Karpas-422 (cell line): ENCODE measurements around the gene ZNF496. TPM values are rescaled to one million over a fixed set of nuclear protein-coding genes. Genes with fewer than 3 reads are reported as not detected.
"Not testable (repeated sequence)": the region's sequence is repeated elsewhere in the genome, so short reads cannot be mapped to it uniquely, and the experiment has no call there.

ENCODE experiments used
- DNase-seq: peaks from one replicate; pipeline ENCODE4 v3.0.0-alpha.2; 2015
- H2AFZ ChIP-seq: fragments of 200-600 bp; sonication (generic); 2 replicates; pipeline ENCODE4 v1.6.1; 2014; ENCODE audit warnings: antibody characterized with exemption, low read length, mixed read lengths
- H3K27ac ChIP-seq: fragments of 200-600 bp; sonication (generic); 2 replicates; pipeline ENCODE4 v1.5.1; 2014; ENCODE audit warnings: mild to moderate bottlenecking, low read length, moderate library complexity
- H3K27me3 ChIP-seq: fragments of 200-600 bp; sonication (generic); 2 replicates; pipeline ENCODE4 v1.6.1; 2014; ENCODE audit warnings: low read length, mixed read lengths
- H3K36me3 ChIP-seq: fragments of 200-600 bp; sonication (generic); 2 replicates; pipeline ENCODE4 v1.6.1; 2014; ENCODE audit warnings: low read length, mixed read lengths; ENCODE audit not compliant: insufficient read depth
- H3K4me1 ChIP-seq: fragments of 200-600 bp; sonication (generic); 2 replicates; pipeline ENCODE4 v1.6.1; 2014; ENCODE audit warnings: mild to moderate bottlenecking, low read length, mixed read lengths
- H3K4me2 ChIP-seq: fragments of 200-600 bp; sonication (generic); 2 replicates; pipeline ENCODE4 v1.6.1; 2014; ENCODE audit warnings: low read length, low read depth, mild to moderate bottlenecking; ENCODE audit not compliant: poor library complexity, severe bottlenecking
- H3K4me3 ChIP-seq: fragments of 200-600 bp; sonication (generic); 2 replicates; pipeline ENCODE4 v1.5.1; 2014; ENCODE audit warnings: mild to moderate bottlenecking, antibody characterized with exemption, low read length, mixed read lengths
- H3K79me2 ChIP-seq: fragments of 200-600 bp; sonication (generic); 2 replicates; pipeline ENCODE4 v1.6.1; 2014; ENCODE audit warnings: mild to moderate bottlenecking, low read length, mixed read lengths
- H3K9ac ChIP-seq: fragments of 200-600 bp; sonication (generic); 2 replicates; pipeline ENCODE4 v1.6.0; 2014; ENCODE audit warnings: low read length
- H3K9me2 ChIP-seq: fragments of 200-600 bp; sonication (generic), shearing (Covaris generic); replicated peaks from 2 replicates; pipeline ENCODE4 v1.6.0; 2014; ENCODE audit warnings: mild to moderate bottlenecking, low read length, moderate library complexity; ENCODE audit not compliant: insufficient read depth
- H3K9me3 ChIP-seq: fragments of 300-700, 200-600 bp; sonication (generic); 2 replicates; pipeline ENCODE4 v1.6.1; 2014; ENCODE audit warnings: low read length, mixed read lengths
- H4K20me1 ChIP-seq: fragments of 200-600 bp; sonication (generic); 2 replicates; pipeline ENCODE4 v1.6.1; 2014; ENCODE audit warnings: mild to moderate bottlenecking, antibody characterized with exemption, low read length, low read depth; ENCODE audit not compliant: insufficient read depth
- small RNA-seq: library from RNA; depleted of rRNA; stranded (forward); fragments of <200 nt; gene quantifications from one replicate; pipeline ENCODE3, GENCODE V24; 2014
- total RNA-seq: library from RNA; depleted of rRNA; stranded (reverse); fragments of >200 nt; shearing (Covaris generic); gene quantifications from 2 replicates; pipeline ENCODE4 v1.2.3, GENCODE V29; 2014; ENCODE audit warnings: low replicate concordance; rRNA removed

The ZNF496 gene
- total RNA-seq, 1 experiment from 2014 or later: 28.6 TPM

DNA sequence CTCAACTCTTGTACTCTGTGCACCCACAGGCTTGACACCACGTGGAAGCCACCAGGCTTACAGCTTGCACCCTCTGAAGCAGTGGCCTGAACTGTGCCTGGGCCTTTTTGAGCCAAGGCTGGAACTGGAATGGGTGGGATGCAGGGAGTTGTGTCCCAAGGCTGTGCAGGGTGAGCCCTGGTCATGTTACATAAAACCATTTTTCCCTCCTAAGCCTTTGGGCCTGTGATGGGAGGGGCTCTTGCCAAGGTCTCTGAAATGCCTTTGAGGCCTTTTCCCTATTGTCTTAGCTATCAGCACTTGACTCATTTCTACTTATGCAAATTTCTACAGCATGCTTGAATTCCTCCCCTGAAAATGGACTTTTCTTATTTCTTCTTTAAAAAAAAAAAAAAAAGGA, 61.7 kb downstream of the ZNF496 start:
- no peaks in the 10 kb centered on the region for H3K4me1 ChIP-seq
- no peaks in the 10 kb centered on the region for H4K20me1 ChIP-seq
- H3K9me2 ChIP-seq: no peaks in the 10 kb centered on the region
- H3K79me2 ChIP-seq: no peaks in the 10 kb centered on the region
- H3K27ac ChIP-seq: no peak overlapping the region
- H3K27me3 ChIP-seq: no peaks in the 10 kb centered on the region
- H3K36me3 ChIP-seq: no peaks in the 10 kb centered on the region
- H3K4me3 ChIP-seq: no peak overlapping the region
- no peak overlapping the region for H3K4me2 ChIP-seq
- H2AFZ ChIP-seq: no peak overlapping the region
- H3K9ac ChIP-seq: no peak overlapping the region
- H3K9me3 ChIP-seq: no peaks in the 10 kb centered on the region
- DNase-seq: no peak

DNA sequence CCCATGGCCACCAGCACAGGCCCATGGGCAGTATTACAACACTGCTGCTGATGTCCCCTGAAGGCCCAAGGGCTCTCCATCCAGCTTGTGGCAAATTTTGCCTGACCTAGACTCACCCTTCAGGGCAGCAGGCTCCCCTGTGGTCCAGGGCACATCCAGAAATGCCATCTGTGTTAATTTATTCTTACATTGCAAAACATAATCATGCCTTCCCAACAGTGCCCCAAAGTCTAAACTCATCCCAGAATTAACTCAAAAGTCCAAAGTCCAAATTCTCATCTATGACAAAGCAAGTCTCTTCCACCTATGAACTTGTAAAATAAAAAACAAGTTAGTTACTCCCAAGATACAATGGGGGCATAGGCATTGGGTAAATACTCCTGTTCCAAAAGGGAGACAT, 62.5 kb downstream of the ZNF496 start:
- no peak for DNase-seq
- Histone ChIP-seq H3K9me3 (no peaks in the 10 kb centered on the region), H3K4me3 (no peak overlapping the region), H3K9me2 (no peaks in the 10 kb centered on the region), H3K27ac (no peak overlapping the region), H2AFZ (no peak overlapping the region), H3K9ac (no peak overlapping the region), H3K4me1 (no peaks in the 10 kb centered on the region), H3K36me3 (no peaks in the 10 kb centered on the region), H3K4me2 (no peak overlapping the region), H3K27me3 (no peaks in the 10 kb centered on the region), H4K20me1 (no peaks in the 10 kb centered on the region), H3K79me2 (no peaks in the 10 kb centered on the region)

DNA sequence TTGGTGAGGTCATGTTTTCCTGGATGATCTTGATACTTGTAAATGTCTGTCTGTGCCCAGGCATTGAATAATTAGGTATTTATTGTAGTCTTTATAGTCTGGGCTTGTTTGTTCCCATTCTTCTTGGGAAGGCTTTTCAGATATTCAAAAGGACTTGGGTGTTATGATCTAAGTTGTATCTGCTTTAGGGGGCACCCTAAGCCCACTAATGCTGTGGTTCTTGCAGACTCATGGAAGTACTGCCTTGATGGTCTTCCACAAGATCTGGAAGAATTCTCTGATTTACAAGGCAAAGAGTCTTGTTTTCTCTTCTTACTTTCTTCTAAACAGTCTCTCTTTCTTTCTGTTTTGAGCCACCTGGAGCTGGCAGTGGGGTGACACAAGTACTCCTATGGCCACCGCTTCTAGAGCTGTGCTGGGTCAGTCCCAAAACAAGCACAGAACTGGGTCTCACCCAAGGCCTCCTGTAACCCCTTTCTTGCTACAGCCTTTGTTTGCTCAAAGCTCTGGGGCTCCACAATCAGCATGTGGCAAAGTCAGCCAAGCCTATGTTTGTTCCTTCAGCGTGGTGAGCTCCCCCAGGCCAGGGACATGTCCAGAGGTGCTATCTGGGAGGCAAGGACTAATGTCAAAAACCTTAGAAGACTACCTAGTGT, 63.1 kb downstream of the ZNF496 start:
- H4K20me1 ChIP-seq: no peaks in the 10 kb centered on the region
- H3K27ac ChIP-seq: no peak overlapping the region
- H3K4me1 ChIP-seq: no peaks in the 10 kb centered on the region
- DNase-seq: no peak
- H3K27me3 ChIP-seq: no peaks in the 10 kb centered on the region
- H3K79me2 ChIP-seq: no peaks in the 10 kb centered on the region
- no peaks in the 10 kb centered on the region for H3K36me3 ChIP-seq
- no peak overlapping the region for H3K9ac ChIP-seq
- H2AFZ ChIP-seq: no peak overlapping the region
- no peaks in the 10 kb centered on the region for H3K9me3 ChIP-seq
- H3K9me2 ChIP-seq: no peaks in the 10 kb centered on the region
- H3K4me2 ChIP-seq: no peak overlapping the region
- H3K4me3 ChIP-seq: no peak overlapping the region

- H3K79me2 ChIP-seq: no peaks in the 10 kb centered on the region
- H2AFZ ChIP-seq: no peak overlapping the region
- no peak overlapping the region for H3K27ac ChIP-seq
- H3K9me2 ChIP-seq: no peaks in the 10 kb centered on the region
- DNase-seq: no peak
- no peak overlapping the region for H3K4me3 ChIP-seq
- no peak overlapping the region for H3K4me2 ChIP-seq
- H3K4me1 ChIP-seq: no peaks in the 10 kb centered on the region
- H3K9ac ChIP-seq: no peak overlapping the region
- no peaks in the 10 kb centered on the region for H3K9me3 ChIP-seq
- no peaks in the 10 kb centered on the region for H3K36me3 ChIP-seq
- no peaks in the 10 kb centered on the region for H4K20me1 ChIP-seq
- H3K27me3 ChIP-seq: no peaks in the 10 kb centered on the region
Measured at GRCh38 chr1:247266053-247266452, 65.6 kb downstream of the ZNF496 start.

- H3K4me1 ChIP-seq, H4K20me1 ChIP-seq, H2AFZ ChIP-seq, H3K4me3 ChIP-seq, H3K9me3 ChIP-seq, H3K36me3 ChIP-seq, H3K9ac ChIP-seq, DNase-seq, H3K27ac ChIP-seq, H3K79me2 ChIP-seq, H3K9me2 ChIP-seq, H3K4me2 ChIP-seq, H3K27me3 ChIP-seq: not testable (repeated sequence)
Measured at GRCh38 chr1:247255772-247256171, 75.9 kb downstream of the ZNF496 start, which contains the start of gene VN1R5. Gene VN1R5 (plus strand): TSS chr1:247256072.

DNA sequence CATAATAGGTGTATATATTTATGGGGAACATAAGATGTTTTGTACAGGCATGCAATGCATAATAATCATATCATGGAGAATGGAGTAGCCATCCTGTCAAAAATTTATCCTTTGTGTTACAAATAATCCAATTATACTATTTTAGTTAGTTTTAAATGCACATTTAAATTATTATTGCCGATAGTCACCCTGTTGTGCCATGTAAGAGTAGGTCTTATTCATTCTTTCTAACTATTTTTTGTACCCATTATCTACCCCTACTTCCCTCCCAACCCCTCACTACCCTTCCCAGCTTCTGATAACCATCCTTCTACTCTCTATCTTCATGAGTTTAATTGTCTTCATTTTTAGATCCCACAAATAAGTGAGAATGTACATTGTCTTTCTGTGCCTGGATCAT, 84.1 kb downstream of the ZNF496 start:
- Histone ChIP-seq H3K36me3 (no peaks in the 10 kb centered on the region), H3K79me2 (no peaks in the 10 kb centered on the region), H2AFZ (no peak overlapping the region), H3K9me3 (peaks cover 10% of the 10 kb centered on the region; the same call in 1 of the 2 replicates), H3K9me2 (no peaks in the 10 kb centered on the region), H3K4me2 (no peak overlapping the region), H3K4me3 (no peak overlapping the region), H3K4me1 (no peaks in the 10 kb centered on the region), H3K27ac (no peak overlapping the region), H3K27me3 (no peaks in the 10 kb centered on the region), H3K9ac (no peak overlapping the region), H4K20me1 (no peaks in the 10 kb centered on the region)
- DNase-seq: no peak

Small RNA genes within 50 kb of the gene (small RNA-seq; reads per million reads assigned to genes)
- not detected for gene RF00019

Other genes starting within 250 kb of the ZNF496 start
- 8.4 and 22.3 TPM in 2 replicates for gene ZNF669, start 227.5 kb downstream of the ZNF496 start, total RNA-seq
- gene ZNF124, start 159.8 kb downstream of the ZNF496 start, total RNA-seq: 46.0 and 75.6 TPM in 2 replicates
- not detected in 2 replicates for gene VN1R5, start 75.8 kb downstream of the ZNF496 start, total RNA-seq
- not detected in 2 replicates for gene NLRP3, start 84.3 kb upstream of the ZNF496 start, total RNA-seq
- gene OR2B11, start 126.2 kb upstream of the ZNF496 start, total RNA-seq: not detected in 2 replicates
- gene OR2C3, start 204.6 kb upstream of the ZNF496 start, total RNA-seq: not detected in 2 replicates
- gene GCSAML, start 217.3 kb upstream of the ZNF496 start, total RNA-seq: not detected in 2 replicates